Measurements from ENCODE around the gene CMSS1. TPM values are rescaled to one million over a fixed set of nuclear protein-coding genes. Genes with fewer than 3 reads are reported as not detected.

CMSS1 gene
- 9.0 and 24.0 TPM in 2 replicates for total RNA-seq

GRCh38 chr3:99817437-99818240, at the start of gene CMSS1:
TSS of gene CMSS1 (plus strand) at chr3:99817862.

GRCh38 chr3:100114413-100115030, 296.9 kb downstream of the CMSS1 start, which contains the start of gene FILIP1L:
TSS of gene FILIP1L (minus strand) at chr3:100114501.

Other genes with a start within 250 kb of the CMSS1 start
- gene COL8A1, start 179.3 kb upstream of the CMSS1 start, total RNA-seq: 248 and 578 TPM in 2 replicates